Keratinocyte (primary cell): Measurements from ENCODE around the gene ASB15.

Source experiments
- CTCF ChIP-seq, 3 experiments: IDR thresholded peaks in 1 of 3; conservative IDR thresholded peaks in 1 of 3; optimal IDR thresholded peaks in 1 of 3; 2 replicates in 2 of 3; 3 replicates in 1 of 3; pipeline versions ENCODE3 to v1.5.1; 2011; ENCODE audit warnings: low read length in 3 of 3, mild to moderate bottlenecking in 3 of 3, moderate library complexity in 2 of 3, control low read depth in 1 of 3, inconsistent platforms in 1 of 3; ENCODE audit not compliant: insufficient read depth in 2 of 3; ENCODE audit errors: extremely low read depth in 1 of 3
- EZH2 ChIP-seq: IDR thresholded peaks from one replicate; pipeline ENCODE4 v1.6.1; 2012; ENCODE audit warnings: inconsistent platforms, mild to moderate bottlenecking, low read length, moderate library complexity

- TF ChIP-seq CTCF (optimal IDR thresholded peaks at IDR 0.05 in 1 of 3, IDR thresholded peaks at IDR 0.05 in 1 of 3, conservative IDR thresholded peaks at IDR 0.05 in 1 of 3; ENCODE audit: extremely low read depth in 1 of 3, insufficient read depth in 2 of 3, low read length in 3 of 3) (no peak), EZH2 (no peak)
Measured at GRCh38 chr7:123571684-123572083, 29.9 kb upstream of the ASB15 start.
